K562 (cell line): ENCODE results near the gene BMP6. TPM values are rescaled to one million over a fixed set of nuclear protein-coding genes. Genes with fewer than 3 reads are reported as not detected.

Source experiments
- ADNP ChIP-seq: fragments of 200-800 bp; sonication (Bioruptor generic); IDR thresholded peaks from 2 replicates; pipeline ENCODE4 v1.6.1; 2016; ENCODE audit warnings: missing genetic modification characterization, missing compliant biosample characterization
- AFF1 ChIP-seq, 2 experiments: fragments of 450-650 bp; IDR thresholded peaks; 2 replicates each; pipeline ENCODE4 v1.6.1; 2018; ENCODE audit warnings: mild to moderate bottlenecking in 2 of 2, low read depth in 1 of 2; ENCODE audit not compliant: partially characterized antibody in 2 of 2
- CCNT2 ChIP-seq: IDR thresholded peaks from 2 replicates; pipeline ENCODE4 v1.6.1; 2011; ENCODE audit warnings: borderline replicate concordance, low read depth, mild to moderate bottlenecking, moderate library complexity, mixed read lengths, low read length; ENCODE audit not compliant: insufficient read length; ENCODE audit errors: extremely low read depth
- NR3C1 ChIP-seq: sonication (generic); formaldehyde crosslinking; IDR thresholded peaks from 2 replicates; pipeline ENCODE4 v1.8.1; 2022; ENCODE audit warnings: missing genetic modification reagents
- NR4A1 ChIP-seq, 2 experiments: fragments of 250-450 bp in 1 of 2; fragments of 450-650 bp in 1 of 2; sonication (Bioruptor Pico) in 1 of 2; IDR thresholded peaks; 2 replicates each; pipeline versions ENCODE4 v1.4.0 to v1.6.1; 2016 to 2020; ENCODE audit warnings: mild to moderate bottlenecking in 2 of 2, missing compliant biosample characterization in 1 of 2, missing genetic modification characterization in 1 of 2, moderate library complexity in 1 of 2
- SAFB ChIP-seq: fragments of 200-400 bp; formaldehyde crosslinking; IDR thresholded peaks from 2 replicates; pipeline ENCODE4 v1.6.1; 2017; ENCODE audit warnings: low read depth, low read length, borderline replicate concordance
- YBX1 ChIP-seq: fragments of 450-650 bp; IDR thresholded peaks from 2 replicates; pipeline ENCODE4 v1.7.1; 2016; ENCODE audit warnings: mild to moderate bottlenecking
- ZFPM2 ChIP-seq: fragments of 250-450 bp; sonication (Bioruptor Pico); IDR thresholded peaks from 2 replicates; pipeline ENCODE4 v1.5.1; 2022; ENCODE audit warnings: mild to moderate bottlenecking
- ZNF197 ChIP-seq: fragments of 200-800 bp; sonication (Bioruptor generic); IDR thresholded peaks from 2 replicates; pipeline ENCODE4 v1.6.1; 2016; ENCODE audit warnings: low read depth, missing genetic modification characterization, missing compliant biosample characterization
- polyA plus RNA-seq, 8 experiments: library from polyadenylated mRNA; depleted of rRNA in 4 of 8; stranded (reverse) in 5 of 8; unstranded in 3 of 8; fragments of >200 nt; fragmentation: Nextera tagmentation in 2 of 8; fragmentation: Illumina TruSeq in 1 of 8; extraction: Ambion mirVana in 2 of 8; extraction: Trizol in 1 of 8; gene quantifications; 2 replicates each; pipeline versions ENCODE4 v1.2.1 to v1.2.3, GENCODE V29; 2011 to 2014; ENCODE audit warnings: inconsistent platforms in 1 of 8, missing spikeins in 1 of 8
- total RNA-seq, 7 experiments: library from RNA; depleted of rRNA in 6 of 7; stranded (reverse); fragments of >200 nt in 6 of 7; fragmentation: Illumina TruSeq in 2 of 7; extraction: Trizol in 2 of 7; gene quantifications; 2 replicates each; pipeline versions ENCODE4 v1.2.1 to v1.2.3, GENCODE V29; 2011 to 2021; ENCODE audit warnings: low replicate concordance in 1 of 7

The BMP6 gene
- total and polyA plus RNA-seq, 9 of the 15 experiments (the other 6 are each of a cell fraction or from before 2014, with no cell fraction given): 0.01 to 0.13 (median 0.06) TPM; not detected in 3

- TF ChIP-seq AFF1 (IDR thresholded peaks at IDR 0.05; ENCODE audit: low read depth in 1 of 2, partially characterized antibody in 2 of 2) (no peak), SAFB (no peak), NR4A1 (CRISPR knock-in tag; IDR thresholded peaks at IDR 0.05) (no peak), NR4A1 (tag; IDR thresholded peaks at IDR 0.05) (no peak), YBX1 (no peak), ZFPM2 (no peak), CCNT2 (no peak), ZNF197 (no peak), NR3C1 (CRISPR knock-in tag) (no peak), ADNP (tag) (no peak)
These were observed 153.7 kb downstream of the BMP6 start (continued) for GRCh38 chr6:7879579-7879978.
